Glomerular endothelial cell (primary cell): ENCODE data around the gene UBE2C. TPM values are rescaled to one million over a fixed set of nuclear protein-coding genes. Genes with fewer than 3 reads are reported as not detected.

Source experiments
- DNase-seq: peaks from one replicate; pipeline ENCODE4 v3.0.0-alpha.2; 2011; ENCODE audit warnings: low read depth, low spot score; ENCODE audit errors: extremely low read depth
- total RNA-seq: library from RNA; depleted of rRNA; stranded (reverse); fragments of >200 nt; gene quantifications from 2 replicates; pipeline ENCODE4 v1.2.3, GENCODE V29; 2015

The UBE2C gene
- total RNA-seq, 1 donor from 2014 or later = 38.3 TPM

- peak; percentile 100 for DNase-seq
Observed at GRCh38 chr20:45857114-45857881, 44.9 kb downstream of the UBE2C start, which contains the start of the genes ACOT8 and ZSWIM3. Gene ACOT8, minus strand, starts transcription at chr20:45857392. Its CDS starts 77 bp downstream, at chr20:45857315. Gene ZSWIM3, plus strand, starts transcription at chr20:45857614. Its CDS starts 212 bp downstream, at chr20:45857826.

- no peak for DNase-seq
Observed at GRCh38 chr20:45857882-45858216, 45.4 kb downstream of the UBE2C start.

GRCh38 chr20:45859916-45860315, 47.5 kb downstream of the UBE2C start:
- DNase-seq = no peak

DNA sequence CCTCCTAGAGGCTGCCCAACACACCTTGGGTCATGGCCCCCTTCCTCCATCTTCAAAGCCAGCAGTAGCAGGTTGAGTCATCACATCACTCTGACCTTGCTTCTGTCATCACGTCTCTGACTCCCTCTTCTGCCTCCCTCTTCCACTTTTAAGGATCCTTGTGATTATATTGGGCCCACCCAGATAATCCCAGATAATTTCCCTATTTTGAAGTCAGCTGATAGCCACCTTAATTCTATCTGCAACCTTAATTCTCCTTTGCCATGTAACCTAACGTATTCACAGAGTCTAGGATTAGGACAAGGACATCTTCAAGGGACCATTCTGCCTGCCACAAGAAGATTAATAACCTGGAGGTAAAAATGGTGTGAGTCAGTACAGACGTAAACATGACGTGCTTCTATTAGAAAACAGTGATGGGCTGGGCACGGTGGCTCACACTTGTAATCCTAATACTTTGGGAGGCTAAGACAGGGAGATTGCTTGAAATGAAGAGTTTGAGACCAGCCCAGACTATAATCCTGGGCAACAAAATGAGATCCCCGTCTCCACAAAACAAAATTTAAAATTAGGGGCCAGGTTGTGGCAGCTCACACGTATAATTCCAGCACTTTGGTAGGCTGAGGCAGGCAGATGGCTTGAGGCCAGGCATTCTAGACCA, 48.2 kb downstream of the UBE2C start:
- no peak for DNase-seq

DNA sequence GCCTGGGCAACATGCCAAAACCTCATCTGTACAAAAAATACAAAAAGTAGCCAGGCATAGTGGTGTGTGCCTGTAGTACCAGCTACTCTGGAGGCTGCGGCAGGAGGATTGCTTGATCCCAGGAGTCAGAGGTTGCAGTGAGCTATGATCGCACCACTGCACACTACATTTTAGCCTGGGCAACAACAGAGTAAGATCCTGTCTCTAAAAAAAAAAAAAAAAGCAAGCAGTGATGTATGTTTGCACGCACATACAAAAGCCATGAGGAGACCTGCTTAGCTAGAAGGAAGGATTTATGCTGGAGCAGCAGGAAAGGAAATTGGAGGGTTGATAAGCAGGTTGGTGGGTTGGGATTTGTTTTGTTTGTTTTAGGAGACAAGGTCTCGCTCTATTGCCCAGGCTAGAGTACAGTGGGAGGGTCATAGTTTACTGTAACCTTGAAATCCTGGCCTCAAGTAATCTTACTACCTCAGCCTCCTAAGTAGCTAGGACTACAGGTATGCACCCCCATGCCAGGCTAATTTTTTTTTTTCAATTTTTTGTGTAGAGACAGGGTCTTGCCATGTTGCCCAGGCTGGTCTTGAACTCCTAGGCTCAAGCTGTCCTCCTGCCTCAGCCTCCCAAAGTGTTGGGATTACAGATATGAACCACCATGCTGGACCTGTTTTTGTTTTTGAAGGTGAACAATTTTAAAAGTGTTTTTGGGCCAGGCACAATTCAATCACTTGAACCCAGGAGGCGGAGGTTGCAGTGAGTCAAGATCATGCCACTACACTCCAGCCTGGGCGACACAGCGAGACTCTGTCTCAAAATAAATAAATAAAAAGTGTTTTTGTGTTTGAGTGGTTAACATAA, 49.0 kb downstream of the UBE2C start:
- no peak for DNase-seq

DNA sequence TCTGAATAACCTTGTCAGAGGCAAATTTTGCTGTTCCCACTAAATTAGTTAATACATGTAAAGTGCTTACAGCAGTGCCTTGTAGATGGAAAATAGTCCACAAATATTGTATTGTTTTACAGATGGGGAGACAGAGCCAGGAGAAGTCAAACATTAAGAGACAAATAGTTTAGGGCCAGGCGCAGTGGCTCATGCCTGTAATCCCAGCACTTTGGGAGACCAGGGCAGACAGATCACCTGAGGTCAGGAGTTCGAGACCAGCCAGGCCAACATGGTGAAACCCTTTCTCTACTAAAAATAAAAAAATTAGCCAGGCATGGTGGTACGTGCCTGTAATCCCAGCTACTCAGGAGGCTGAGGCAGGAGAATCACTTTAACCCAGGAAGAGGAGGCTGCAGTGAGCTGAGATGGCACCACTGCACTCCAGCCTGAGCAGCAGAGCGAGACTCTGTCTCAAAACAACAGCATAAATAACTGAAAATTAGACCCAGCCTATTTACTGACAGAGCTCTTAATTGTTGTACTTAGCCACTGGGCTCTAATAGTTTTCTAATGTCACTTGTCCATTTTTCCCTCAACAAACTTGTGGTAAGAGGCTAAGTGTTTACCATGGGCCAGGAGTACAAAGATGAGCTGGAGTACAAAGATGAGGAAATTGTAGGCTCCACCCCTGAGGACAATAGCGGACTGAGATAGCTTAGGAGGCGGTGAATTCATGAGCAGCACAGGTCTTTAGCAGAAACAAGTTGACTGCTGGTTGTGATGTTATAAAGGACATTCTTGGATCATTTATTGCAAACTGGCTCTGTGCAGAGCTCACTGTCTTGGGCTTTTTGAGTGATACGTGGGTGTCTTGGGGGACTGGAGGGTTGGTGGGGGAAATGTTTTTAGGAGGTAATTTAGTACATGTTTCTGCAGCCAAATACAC, 51.4 kb downstream of the UBE2C start:
- DNase-seq = no peak

- DNase-seq = no peak
Observed at GRCh38 chr20:45866454-45866853, 54.0 kb downstream of the UBE2C start.

Other genes starting within 250 kb of the UBE2C start
- gene WFDC8, start 233.4 kb upstream of the UBE2C start, total RNA-seq = not detected in 2 replicates
- not detected in 2 replicates for gene WFDC10A, start 182.9 kb upstream of the UBE2C start, total RNA-seq
- not detected in 2 replicates for gene WFDC9, start 181.4 kb upstream of the UBE2C start, total RNA-seq
- not detected in 2 replicates for gene WFDC11, start 142.4 kb upstream of the UBE2C start, total RNA-seq
- gene WFDC13, start 110.6 kb upstream of the UBE2C start, total RNA-seq = not detected in 2 replicates
- gene WFDC10B, start 107.6 kb upstream of the UBE2C start, total RNA-seq = not detected in 2 replicates
- not detected in 2 replicates for gene SPINT4, start 90.3 kb upstream of the UBE2C start, total RNA-seq
- gene WFDC3, start 20.8 kb upstream of the UBE2C start, total RNA-seq = 0.99 TPM in 1 of 2 replicates, not detected in the other
- 30.6 and 39.5 TPM in 2 replicates for gene DNTTIP1, start 20.7 kb upstream of the UBE2C start, total RNA-seq
- gene TNNC2, start 14.7 kb downstream of the UBE2C start, total RNA-seq = not detected in 2 replicates
- gene SNX21, start 21.2 kb downstream of the UBE2C start, total RNA-seq = 24.7 and 26.3 TPM in 2 replicates
- 31.0 and 32.3 TPM in 2 replicates for gene ACOT8, start 44.7 kb downstream of the UBE2C start, total RNA-seq
- gene ZSWIM3, start 45.0 kb downstream of the UBE2C start, total RNA-seq = 6.2 and 6.7 TPM in 2 replicates
- 9.4 and 11.4 TPM in 2 replicates for gene ZSWIM1, start 68.6 kb downstream of the UBE2C start, total RNA-seq
- gene SPATA25, start 75.0 kb downstream of the UBE2C start, total RNA-seq = 0.29 TPM in 1 of 2 replicates, not detected in the other
- gene NEURL2, start 78.6 kb downstream of the UBE2C start, total RNA-seq = 3.4 and 4.8 TPM in 2 replicates
- 190 and 234 TPM in 2 replicates for gene CTSA, start 78.7 kb downstream of the UBE2C start, total RNA-seq
- 24.6 and 28.1 TPM in 2 replicates for gene PLTP, start 99.5 kb downstream of the UBE2C start, total RNA-seq
- gene PCIF1, start 122.0 kb downstream of the UBE2C start, total RNA-seq = 12.8 and 17.4 TPM in 2 replicates
- gene ZNF335, start 159.6 kb downstream of the UBE2C start, total RNA-seq = 12.5 and 19.3 TPM in 2 replicates
- 0.12 and 1.1 TPM in 2 replicates for gene MMP9, start 196.3 kb downstream of the UBE2C start, total RNA-seq
- gene SLC12A5, start 216.6 kb downstream of the UBE2C start, total RNA-seq = 0.34 and 2.2 TPM in 2 replicates